HEK293T (cell line): ENCODE results near the gene FGD5.
"Not testable (repeated sequence)": the region's sequence is repeated elsewhere in the genome, so short reads cannot be mapped to it uniquely, and the experiment has no call there.

Experiments used
- CTCF ChIA-PET: fragments of 350-600 bp; formaldehyde crosslinking; extraction: SDS; loops from one replicate; lab custom pipeline; 2021; ENCODE audit warnings: antibody characterized with exemption, inconsistent platforms; lab: Yijun Ruan, JAX
- POLR2A ChIA-PET: fragments of 350-600 bp; formaldehyde crosslinking; extraction: SDS; loops from one replicate; lab custom pipeline; 2020; ENCODE audit warnings: antibody characterized with exemption, inconsistent platforms; lab: Yijun Ruan, JAX
- DNase-seq: peaks from one replicate; pipeline ENCODE4 v3.0.0; 2012; ENCODE audit warnings: mixed read lengths; ENCODE audit errors: extremely low spot score
- ARNT ChIP-seq: fragments of 450-650 bp; IDR thresholded peaks from 2 replicates; pipeline ENCODE4 v1.6.1; 2017; ENCODE audit warnings: mild to moderate bottlenecking
- BHLHE40 ChIP-seq: fragments of 450-650 bp; IDR thresholded peaks from 2 replicates; pipeline ENCODE4 v1.6.1; 2016; ENCODE audit warnings: mild to moderate bottlenecking, moderate library complexity, borderline replicate concordance
- CTBP1 ChIP-seq: fragments of 450-650 bp; IDR thresholded peaks from 2 replicates; pipeline ENCODE4 v1.6.1; 2016; ENCODE audit warnings: borderline replicate concordance
- ELF4 ChIP-seq: fragments of 450-650 bp; IDR thresholded peaks from 2 replicates; pipeline ENCODE4 v1.6.1; 2017; ENCODE audit warnings: antibody characterized with exemption
- FOXA1 ChIP-seq: fragments of 450-650 bp; IDR thresholded peaks from 2 replicates; pipeline ENCODE4 v1.6.1; 2016; ENCODE audit warnings: mild to moderate bottlenecking
- FOXK2 ChIP-seq: fragments of 450-650 bp; IDR thresholded peaks from 2 replicates; pipeline ENCODE4 v1.6.1; 2016; ENCODE audit warnings: mild to moderate bottlenecking
- FOXM1 ChIP-seq: fragments of 450-650 bp; IDR thresholded peaks from 2 replicates; pipeline ENCODE4 v1.6.1; 2017; ENCODE audit warnings: mild to moderate bottlenecking, borderline replicate concordance
- HDGF ChIP-seq: fragments of 450-650 bp; IDR thresholded peaks from 2 replicates; pipeline ENCODE4 v1.6.1; 2017; ENCODE audit warnings: antibody characterized with exemption, borderline replicate concordance
- L3MBTL2 ChIP-seq: fragments of 450-650 bp; conservative IDR thresholded peaks from 2 replicates; pipeline ENCODE4 v1.6.1; 2016; ENCODE audit warnings: mild to moderate bottlenecking
- LEF1 ChIP-seq: fragments of 450-650 bp; IDR thresholded peaks from 2 replicates; pipeline ENCODE4 v1.6.1; 2017; ENCODE audit warnings: mild to moderate bottlenecking, borderline replicate concordance
- NFRKB ChIP-seq: fragments of 450-650 bp; IDR thresholded peaks from 2 replicates; pipeline ENCODE4 v1.6.1; 2016; ENCODE audit warnings: mild to moderate bottlenecking, moderate library complexity
- SP1 ChIP-seq: fragments of 450-650 bp; IDR thresholded peaks from 2 replicates; pipeline ENCODE4 v1.6.1; 2017
- SUZ12 ChIP-seq: fragments of 450-650 bp; IDR thresholded peaks from 2 replicates; pipeline ENCODE4 v1.6.1; 2016; ENCODE audit warnings: mild to moderate bottlenecking
- TARDBP ChIP-seq: fragments of 450-650 bp; IDR thresholded peaks from 2 replicates; pipeline ENCODE4 v1.6.1; 2016
- ZNF384 ChIP-seq: fragments of 450-650 bp; IDR thresholded peaks from 2 replicates; pipeline ENCODE4 v1.6.1; 2016
- TF ChIP-seq, protein P1 (sequence below): fragments of 450-650 bp; IDR thresholded peaks from 2 replicates; pipeline ENCODE4 v1.6.1; 2016

Gene FGD5

DNA sequence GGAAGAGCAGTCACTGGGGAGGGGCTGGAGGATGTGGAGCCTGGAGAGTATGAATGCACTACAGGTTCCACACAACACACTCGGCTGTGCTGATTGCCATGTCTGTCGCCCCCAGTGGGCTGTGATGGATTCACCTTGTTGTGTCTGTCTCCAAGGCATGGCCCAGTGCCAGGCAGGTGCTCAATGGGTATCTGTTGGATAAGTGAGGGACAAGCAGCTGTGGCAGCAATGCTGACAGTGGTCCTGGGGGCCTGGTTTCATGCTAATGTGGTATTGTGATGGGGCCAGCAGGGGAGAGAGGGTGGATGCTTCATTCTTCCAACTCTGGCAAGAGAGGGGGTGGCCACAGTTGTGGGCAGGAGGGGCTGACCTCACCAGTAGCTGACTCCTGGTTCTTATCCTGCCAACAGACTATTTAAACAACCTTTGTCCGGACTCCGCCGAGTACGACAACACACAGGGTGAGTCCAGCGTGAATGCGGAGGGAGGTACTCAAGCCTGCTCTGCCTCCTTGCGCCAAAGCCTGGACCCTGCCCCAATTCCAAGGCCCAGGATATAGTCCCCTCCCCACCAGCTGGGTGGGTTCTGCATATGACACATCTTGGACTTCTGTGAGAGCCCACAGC, 81.3 kb downstream of the FGD5 start:
- TF ChIP-seq ELF4 (no peak), ARNT (no peak), BHLHE40 (no peak), LEF1 (no peak), CTBP1 (no peak)
- DNase-seq, result no peak
- CTCF ChIA-PET, result no interaction called here
- POLR2A ChIA-PET, result no interaction called here

DNA sequence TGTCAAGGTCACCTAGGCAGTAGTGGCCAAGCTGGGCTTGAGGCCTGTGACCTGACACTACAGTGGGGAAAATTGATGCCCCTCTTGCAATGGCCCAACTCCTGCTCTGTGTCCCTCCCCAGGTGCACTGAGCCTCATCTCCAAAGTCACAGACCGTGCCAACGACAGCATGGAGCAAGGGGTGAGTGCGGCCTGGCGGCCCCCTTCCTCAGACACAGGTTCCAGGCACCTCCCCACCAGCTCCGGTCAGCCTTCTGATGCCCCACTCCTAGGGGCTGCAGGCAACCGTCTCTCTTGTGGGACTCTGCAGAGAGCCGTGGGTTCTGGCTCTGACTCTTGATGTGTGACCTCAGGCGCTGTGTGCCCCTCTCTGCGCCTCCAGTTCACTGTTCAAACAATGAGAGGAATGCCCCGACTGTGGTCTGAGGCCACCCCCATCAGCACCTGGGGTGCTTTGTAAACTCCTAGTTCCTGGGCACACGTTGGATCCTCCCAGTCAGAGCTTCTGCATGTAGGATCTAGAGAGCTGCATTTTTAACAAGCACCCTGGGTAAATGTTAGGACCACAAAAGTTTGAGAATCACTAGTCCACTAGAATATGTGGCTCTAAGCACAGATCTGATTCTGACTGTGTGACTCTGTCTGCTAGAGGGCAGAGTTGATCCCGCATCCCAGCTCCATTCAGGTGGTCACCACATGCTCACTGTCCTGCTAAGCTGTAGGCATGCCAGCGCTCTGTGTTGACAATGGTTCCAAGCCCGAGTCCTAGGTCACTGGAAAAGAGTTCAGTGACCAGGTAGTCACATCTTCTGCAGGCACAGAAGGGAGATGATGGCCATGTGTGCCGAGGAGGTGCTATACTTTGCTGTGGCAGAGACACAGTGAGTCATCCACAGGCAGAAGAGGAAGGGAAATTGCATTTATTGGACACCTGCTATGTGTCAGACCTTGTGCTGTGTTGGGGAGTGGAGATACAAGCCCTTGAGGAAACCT, 82.4 kb downstream of the FGD5 start:
- TF ChIP-seq NFRKB, result no peak
- no peak for TF ChIP-seq SUZ12
- TF ChIP-seq HDGF, result no peak
- TF ChIP-seq ARNT, result no peak
- TF ChIP-seq SP1, result no peak
- no peak for TF ChIP-seq LEF1
- no peak for TF ChIP-seq TARDBP
- no peak for TF ChIP-seq FOXA1
- no peak for TF ChIP-seq FOXM1
- TF ChIP-seq FOXK2, result no peak
- no peak for TF ChIP-seq BHLHE40
- TF ChIP-seq, protein P1, sequence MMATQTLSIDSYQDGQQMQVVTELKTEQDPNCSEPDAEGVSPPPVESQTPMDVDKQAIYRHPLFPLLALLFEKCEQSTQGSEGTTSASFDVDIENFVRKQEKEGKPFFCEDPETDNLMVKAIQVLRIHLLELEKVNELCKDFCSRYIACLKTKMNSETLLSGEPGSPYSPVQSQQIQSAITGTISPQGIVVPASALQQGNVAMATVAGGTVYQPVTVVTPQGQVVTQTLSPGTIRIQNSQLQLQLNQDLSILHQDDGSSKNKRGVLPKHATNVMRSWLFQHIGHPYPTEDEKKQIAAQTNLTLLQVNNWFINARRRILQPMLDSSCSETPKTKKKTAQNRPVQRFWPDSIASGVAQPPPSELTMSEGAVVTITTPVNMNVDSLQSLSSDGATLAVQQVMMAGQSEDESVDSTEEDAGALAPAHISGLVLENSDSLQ, result no peak
- no peak for TF ChIP-seq L3MBTL2
- no peak for TF ChIP-seq ELF4
- DNase-seq, result no peak
- ChIA-PET CTCF (no interaction called here), POLR2A (no interaction called here)

DNA sequence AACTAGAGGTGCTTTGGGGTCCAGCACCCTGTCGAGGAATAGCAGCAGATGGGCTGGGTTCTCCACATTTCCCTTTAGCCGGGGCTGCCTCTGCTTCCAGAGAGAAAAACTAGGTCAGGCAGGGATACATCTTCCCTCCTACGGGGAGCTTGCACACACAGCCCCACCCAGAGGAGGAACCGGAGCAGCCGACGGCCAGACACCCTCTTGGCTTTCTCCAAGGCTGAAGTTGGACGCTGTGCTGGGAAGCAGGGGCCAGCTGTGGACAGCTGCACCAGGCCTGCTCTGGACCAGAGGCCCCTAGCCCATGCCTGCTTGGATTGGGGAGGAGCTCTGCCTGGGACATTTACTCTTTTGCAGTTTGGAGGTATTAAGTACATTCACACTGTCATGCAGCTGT, 84.0 kb downstream of the FGD5 start:
- CTCF ChIA-PET, result no interaction called here
- POLR2A ChIA-PET, result no interaction called here

DNA sequence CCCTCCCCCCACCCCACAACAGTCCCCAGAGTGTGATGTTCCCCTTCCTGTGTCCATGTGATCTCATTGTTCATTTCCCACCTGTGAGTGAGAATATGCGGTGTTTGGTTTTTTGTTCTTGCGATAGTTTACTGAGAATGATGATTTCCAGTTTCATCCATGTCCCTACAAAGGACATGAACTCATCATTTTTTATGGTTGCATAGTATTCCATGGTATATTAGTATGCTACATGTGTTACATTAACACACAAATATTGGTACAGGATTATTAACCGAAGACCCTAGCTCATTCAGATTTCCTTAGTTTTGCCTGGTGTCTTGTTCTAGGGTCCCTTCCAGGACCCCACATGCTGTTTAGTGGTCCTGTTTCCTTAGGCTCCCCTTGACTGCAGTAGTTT, 84.7 kb downstream of the FGD5 start:
- CTCF ChIA-PET, POLR2A ChIA-PET, DNase-seq: not testable (repeated sequence)

More for the DNA sequence above, 84.0 kb downstream of the FGD5 start:
- TF ChIP-seq SUZ12, result no peak
- TF ChIP-seq TARDBP, result no peak
- no peak for TF ChIP-seq ZNF384
- TF ChIP-seq FOXK2, result no peak
- TF ChIP-seq FOXM1, result no peak
- TF ChIP-seq HDGF, result no peak
- no peak for TF ChIP-seq LEF1
- TF ChIP-seq, protein P1, result no peak
- no peak for TF ChIP-seq FOXA1
- TF ChIP-seq ARNT, result no peak
- no peak for TF ChIP-seq BHLHE40
- TF ChIP-seq NFRKB, result no peak
- DNase-seq, result no peak

DNA sequence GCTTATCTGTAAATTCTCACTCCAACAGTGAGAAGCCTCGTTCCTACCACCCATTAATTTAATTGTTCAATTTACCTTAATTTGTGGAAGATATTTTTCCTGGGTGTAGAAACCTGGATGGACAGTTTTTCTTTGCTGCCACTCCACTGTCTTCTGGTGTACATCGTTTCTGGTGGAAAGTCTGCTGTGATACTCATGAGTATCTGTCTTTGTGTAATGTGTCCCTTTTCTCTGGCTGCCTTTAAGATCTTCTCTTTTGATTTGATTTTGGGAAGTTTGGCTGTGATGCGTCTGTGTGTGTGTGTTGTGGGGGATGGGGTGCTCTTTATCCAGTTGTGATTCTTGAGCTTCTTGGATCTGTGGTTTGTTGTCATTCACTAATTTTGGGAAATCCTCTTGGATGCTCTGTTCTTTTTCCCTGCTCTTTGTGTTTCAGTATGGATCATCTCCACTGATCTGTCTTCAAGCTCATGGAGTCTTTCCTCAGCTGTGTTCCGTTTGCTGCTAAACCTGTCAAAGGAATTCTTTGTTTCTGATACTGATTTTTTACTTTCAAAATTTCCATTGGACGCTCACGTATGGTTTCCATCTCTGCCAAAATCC, 86.4 kb downstream of the FGD5 start:
- CTCF ChIA-PET, result no interaction called here
- POLR2A ChIA-PET, result no interaction called here
- no peak for DNase-seq
- TF ChIP-seq, protein P1, result no peak
- TF ChIP-seq SP1, result no peak
- TF ChIP-seq HDGF, result no peak
- no peak for TF ChIP-seq FOXA1
- TF ChIP-seq L3MBTL2, result no peak
- no peak for TF ChIP-seq FOXK2
- no peak for TF ChIP-seq TARDBP
- TF ChIP-seq FOXM1, result no peak
- no peak for TF ChIP-seq CTBP1
- TF ChIP-seq NFRKB, result no peak
- TF ChIP-seq ZNF384, result no peak
- TF ChIP-seq BHLHE40, result no peak
- TF ChIP-seq ELF4, result no peak
- TF ChIP-seq SUZ12, result no peak
- no peak for TF ChIP-seq ARNT

DNA sequence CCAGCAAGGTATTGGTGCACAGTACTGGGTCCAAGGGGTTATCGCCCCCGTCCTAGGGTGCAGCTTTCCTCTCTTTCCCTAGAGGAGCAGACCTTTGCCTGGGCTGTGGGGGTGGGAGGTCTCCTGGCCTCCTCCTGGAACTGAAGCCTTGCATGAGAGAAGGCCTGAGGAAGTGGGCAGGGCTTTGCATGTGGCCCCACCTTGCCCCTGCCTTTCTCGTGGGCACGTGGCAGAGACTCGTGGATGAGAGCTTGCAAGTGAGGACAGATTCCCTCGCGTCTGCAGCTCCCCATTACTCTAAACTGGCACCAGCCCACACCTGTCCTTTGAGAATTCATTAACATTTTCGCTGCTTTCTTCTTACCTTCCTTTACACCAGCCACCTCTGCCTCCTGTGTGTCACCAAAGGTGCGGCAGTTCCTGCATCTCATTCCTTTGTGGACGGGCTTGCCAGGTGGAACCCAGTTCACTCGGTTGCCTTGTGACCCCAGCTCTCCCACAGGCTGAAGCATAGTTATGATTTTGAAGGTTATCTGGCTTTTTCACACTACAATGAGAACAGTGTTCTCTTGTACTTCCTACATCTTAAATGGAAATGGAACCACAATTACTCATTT, 87.7 kb downstream of the FGD5 start:
- ChIA-PET CTCF (no interaction called here), POLR2A (no interaction called here)
- DNase-seq, result no peak
- TF ChIP-seq ZNF384 (no peak), BHLHE40 (no peak), ELF4 (no peak), SP1 (no peak), HDGF (no peak), FOXA1 (no peak)
- TF ChIP-seq, protein P1, result no peak
